Endodermal cell (in vitro differentiated cells): ENCODE measurements around the gene IMMP2L. TPM values are rescaled to one million over a fixed set of nuclear protein-coding genes. Genes with fewer than 3 reads are reported as not detected.

Experiments
- DNase-seq: peaks from one replicate; pipeline ENCODE4 v3.0.0-alpha.2; 2017
- H3K27ac ChIP-seq: 2 replicates; pipeline ENCODE4 v1.5.1; 2013; ENCODE audit warnings: mild to moderate bottlenecking, low read depth, low read length, moderate library complexity
- H3K27me3 ChIP-seq: 2 replicates; pipeline ENCODE4 v1.6.1; 2013; ENCODE audit warnings: mild to moderate bottlenecking, low read length, moderate library complexity; ENCODE audit not compliant: insufficient read depth, control insufficient read depth, poor library complexity, severe bottlenecking
- H3K36me3 ChIP-seq: 2 replicates; pipeline ENCODE4 v1.7.0; 2013; ENCODE audit warnings: mild to moderate bottlenecking, low read length, moderate library complexity; ENCODE audit not compliant: control insufficient read depth, insufficient read depth
- H3K4me1 ChIP-seq: one replicate; pipeline ENCODE4 v1.7.0; 2013; ENCODE audit warnings: low read length; ENCODE audit not compliant: control insufficient read depth, insufficient read depth
- H3K4me3 ChIP-seq: 2 replicates; pipeline ENCODE4 v1.5.1; 2013; ENCODE audit warnings: mild to moderate bottlenecking, low read length, moderate library complexity
- H3K9ac ChIP-seq: 2 replicates; pipeline ENCODE4 v1.6.1; 2013; ENCODE audit warnings: mild to moderate bottlenecking, low read length, moderate library complexity; ENCODE audit not compliant: poor library complexity, severe bottlenecking; ENCODE audit errors: extremely low read depth
- H3K9me3 ChIP-seq: 2 replicates; pipeline ENCODE4 v1.6.1; 2013; ENCODE audit warnings: mild to moderate bottlenecking, low read length, moderate library complexity; ENCODE audit not compliant: control insufficient read depth
- H3K27ac Mint-ChIP-seq: 2 replicates; pipeline ENCODE4 v1.8.0; 2020; ENCODE audit warnings: mixed read lengths
- H3K27me3 Mint-ChIP-seq: 2 replicates; pipeline ENCODE4 v1.8.0; 2021; ENCODE audit warnings: mild to moderate bottlenecking, mixed read lengths; ENCODE audit not compliant: insufficient read depth
- H3K36me3 Mint-ChIP-seq: 2 replicates; pipeline ENCODE4 v1.8.0; 2020; ENCODE audit warnings: low read depth, mixed read lengths
- H3K4me1 Mint-ChIP-seq: 2 replicates; pipeline ENCODE4 v1.8.0; 2020; ENCODE audit warnings: mixed read lengths
- H3K4me3 Mint-ChIP-seq: 2 replicates; pipeline ENCODE4 v1.8.0; 2020; ENCODE audit warnings: mild to moderate bottlenecking, moderate library complexity, mixed read lengths
- H3K9me3 Mint-ChIP-seq: 2 replicates; pipeline ENCODE4 v1.8.0; 2020; ENCODE audit warnings: mild to moderate bottlenecking, mixed read lengths
- CTCF ChIP-seq: fragments of 200-600 bp; sonication (generic); conservative IDR thresholded peaks from 2 replicates; pipeline ENCODE4 v1.5.0; 2021; ENCODE audit warnings: antibody characterized with exemption, mild to moderate bottlenecking
- WGBS, 2 experiments: methylation state at CpG; one replicate each; pipeline versions ENCODE4 v1.1.5 to v1.1.7; 2013; ENCODE audit warnings: missing lambda C conversion rate in 2 of 2, mixed read lengths in 1 of 2; ENCODE audit not compliant: insufficient coverage in 1 of 2, insufficient read length in 1 of 2; 5-methylcytosine and 5-hydroxymethylcytosine counted together
- total RNA-seq, 2 donors: library from RNA; stranded (reverse); fragmentation: NEBNext Ultra II Directional in 1 of 2; extraction: Animal tissue kit (Norgen Biotek cat#: 25700) in 1 of 2; gene quantifications; 2 replicates in 1 of 2; 3 replicates in 1 of 2; pipeline ENCODE4 v1.2.1, GENCODE V29; 2021

IMMP2L gene
- total RNA-seq, 2 donors from 2014 or later: 17.7 to 19.4 TPM

DNA sequence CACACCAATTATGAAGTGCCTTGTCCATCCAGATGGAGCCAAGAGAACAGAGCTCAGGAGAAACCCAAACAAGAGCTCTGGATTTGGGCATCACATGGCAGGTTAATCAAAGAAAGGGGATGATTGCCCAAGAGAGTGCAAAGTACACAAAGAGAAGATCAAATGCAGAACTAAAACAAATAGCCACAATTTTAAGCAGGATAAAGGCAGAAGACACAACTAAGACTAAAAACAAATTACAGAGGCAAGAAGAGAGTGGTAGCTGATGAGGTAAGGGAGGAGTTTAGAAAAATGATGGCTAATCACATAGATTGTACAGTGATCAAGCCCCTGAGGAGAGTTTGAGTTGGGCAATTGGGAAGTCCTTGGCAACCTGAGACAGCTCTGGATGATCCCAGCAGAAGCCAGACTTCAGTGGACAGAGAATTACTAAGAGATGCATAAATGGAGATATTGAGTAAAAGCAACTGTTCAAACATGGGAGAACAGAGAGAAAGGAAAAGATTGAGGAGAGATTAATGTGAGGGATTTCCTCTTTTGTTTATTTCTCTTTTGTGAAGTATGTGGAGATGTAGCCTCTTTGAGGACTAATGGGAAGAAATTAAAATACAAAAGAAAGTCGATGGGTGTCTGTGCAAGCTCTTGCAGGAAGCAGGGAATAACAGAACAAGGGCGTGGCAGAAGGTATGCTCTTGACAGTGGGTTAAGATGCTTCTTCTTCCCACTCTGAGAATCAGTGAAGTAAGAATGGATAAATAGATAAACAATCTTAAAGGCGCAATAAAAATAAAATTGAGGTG, 369.5 kb downstream of the IMMP2L start:
- H3K4me3 Mint-ChIP-seq: no peak overlapping the region
- no peaks in the 10 kb centered on the region for H3K27me3 ChIP-seq
- H3K4me1 Mint-ChIP-seq: peaks cover 12% of the 10 kb centered on the region
- H3K4me3 ChIP-seq: no peak overlapping the region
- 82% methylated on average over 2 to 3 of the region's 3 CpGs for WGBS, 2 experiments
- H3K9me3 ChIP-seq: no peaks in the 10 kb centered on the region
- TF ChIP-seq CTCF: no peak
- H3K9me3 Mint-ChIP-seq: no peaks in the 10 kb centered on the region
- H3K36me3 ChIP-seq: no peaks in the 10 kb centered on the region
- no peak overlapping the region for H3K9ac ChIP-seq
- no peak for DNase-seq
- no peaks in the 10 kb centered on the region for H3K36me3 Mint-ChIP-seq
- no peaks in the 10 kb centered on the region for H3K27me3 Mint-ChIP-seq
- H3K27ac Mint-ChIP-seq: no peak overlapping the region
- H3K27ac ChIP-seq: no peak overlapping the region
- no peaks in the 10 kb centered on the region for H3K4me1 ChIP-seq

DNA sequence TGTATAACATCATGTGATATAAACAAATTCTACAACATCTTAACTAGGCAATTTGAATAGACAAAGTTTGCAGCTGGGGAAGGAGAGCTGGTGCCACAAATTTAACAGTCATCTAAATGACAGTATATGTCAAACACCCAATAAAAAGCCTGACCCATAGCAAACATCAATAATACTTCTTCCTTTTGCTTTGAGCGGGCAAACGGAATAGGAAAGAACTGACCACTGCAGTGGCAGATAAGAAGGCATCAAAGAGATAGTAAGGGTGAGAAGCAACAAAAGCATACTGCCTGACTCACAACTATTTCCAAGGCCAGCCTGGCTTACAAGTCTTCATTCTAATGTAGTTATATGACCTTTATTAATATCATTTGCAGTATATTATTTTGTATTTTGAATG, 371.5 kb downstream of the IMMP2L start:
- Histone ChIP-seq H3K4me3 (no peak overlapping the region), H3K36me3 (no peaks in the 10 kb centered on the region), H3K27ac (no peak overlapping the region), H3K4me1 (no peaks in the 10 kb centered on the region), H3K9ac (no peak overlapping the region), H3K27me3 (no peaks in the 10 kb centered on the region), H3K9me3 (no peaks in the 10 kb centered on the region)
- Mint-ChIP-seq H3K4me1 (peaks cover 12% of the 10 kb centered on the region), H3K27me3 (no peaks in the 10 kb centered on the region), H3K4me3 (no peak overlapping the region), H3K36me3 (no peaks in the 10 kb centered on the region), H3K9me3 (no peaks in the 10 kb centered on the region), H3K27ac (no peak overlapping the region)
- no peak for TF ChIP-seq CTCF
- 96 to 100% methylated on average over 1 to 2 of the region's 2 CpGs for WGBS, 2 experiments
- DNase-seq: no peak

DNA sequence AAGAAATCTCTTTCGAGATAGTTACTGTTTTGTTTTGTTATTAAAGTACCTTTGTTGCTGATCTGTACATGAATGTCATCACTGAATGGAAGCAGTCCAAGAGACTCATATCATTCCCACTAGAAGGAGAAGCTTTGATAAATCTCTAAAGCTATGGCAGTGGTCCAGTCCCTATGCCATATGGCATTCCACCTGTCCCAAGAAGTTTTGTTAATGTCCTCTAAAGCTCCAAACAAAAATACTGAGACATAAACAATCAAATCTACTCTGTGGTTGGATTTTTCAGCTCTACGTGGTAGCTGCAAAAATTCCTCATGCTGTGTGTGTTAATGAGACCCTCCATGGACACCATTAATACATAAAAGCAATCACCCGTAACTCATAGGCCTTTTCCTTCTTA, 377.3 kb downstream of the IMMP2L start:
- H3K4me3 ChIP-seq: no peak overlapping the region
- 80 to 92% methylated on average over 1 to 3 of the region's 3 CpGs for WGBS, 2 experiments
- H3K36me3 Mint-ChIP-seq: no peaks in the 10 kb centered on the region
- no peak for TF ChIP-seq CTCF
- H3K27ac ChIP-seq: no peak overlapping the region
- H3K4me3 Mint-ChIP-seq: no peak overlapping the region
- H3K4me1 Mint-ChIP-seq: no peaks in the 10 kb centered on the region
- no peaks in the 10 kb centered on the region for H3K9me3 ChIP-seq
- H3K4me1 ChIP-seq: no peaks in the 10 kb centered on the region
- H3K27me3 Mint-ChIP-seq: no peaks in the 10 kb centered on the region
- H3K9me3 Mint-ChIP-seq: no peaks in the 10 kb centered on the region
- no peak overlapping the region for H3K9ac ChIP-seq
- H3K27me3 ChIP-seq: no peaks in the 10 kb centered on the region
- no peak overlapping the region for H3K27ac Mint-ChIP-seq
- H3K36me3 ChIP-seq: no peaks in the 10 kb centered on the region
- no peak for DNase-seq
